Heart left ventricle (tissue), 16 donors: ENCODE data around the gene PCDHB16. TPM values are rescaled to one million over a fixed set of nuclear protein-coding genes. Genes with fewer than 3 reads are reported as not detected.
A peak's percentile ranks its signal among the peaks of the same experiment; 100 is the strongest.
"Not testable (repeated sequence)": the region's sequence is repeated elsewhere in the genome, so short reads cannot be mapped to it uniquely, and the experiment has no call there.

ENCODE experiments used
- ATAC-seq, 4 donors: fragments of 200-7000 bp; cut with Tn5 transposase; one replicate each; pipeline ENCODE4 v1.9.1; 2020 to 2022; ENCODE audit warnings: moderate library complexity in 4 of 4, mild to moderate bottlenecking in 3 of 4, moderate number of reproducible peaks in 1 of 4
- DNase-seq, 5 donors: peaks; one replicate each; pipeline ENCODE4 v3.0.0-alpha.2; 2020
- H3K27ac ChIP-seq, 12 donors: fragments of 200-600 bp; sonication (generic) in 4 of 12; one replicate each; pipeline versions ENCODE4 v1.5.0 to v1.8.0; 2016 to 2022; ENCODE audit warnings: mild to moderate bottlenecking in 2 of 12
- H3K27me3 ChIP-seq, 9 donors: fragments of 200-600 bp; sonication (generic) in 2 of 9; one replicate each; pipeline versions ENCODE4 v1.5.1 to v1.8.0; 2016 to 2022; ENCODE audit warnings: mild to moderate bottlenecking in 3 of 9
- H3K36me3 ChIP-seq, 9 donors: fragments of 200-600 bp; sonication (generic) in 2 of 9; one replicate each; pipeline versions ENCODE4 v1.5.0 to v1.8.0; 2018 to 2022; ENCODE audit warnings: mild to moderate bottlenecking in 2 of 9
- H3K4me1 ChIP-seq, 12 donors: fragments of 200-600 bp; sonication (generic) in 4 of 12; one replicate each; pipeline versions ENCODE4 v1.5.0 to v1.8.0; 2016 to 2022; ENCODE audit warnings: mild to moderate bottlenecking in 3 of 12
- H3K4me3 ChIP-seq, 12 donors: fragments of 200-600 bp; sonication (generic) in 4 of 12; one replicate each; pipeline versions ENCODE4 v1.5.0 to v1.8.0; 2017 to 2022; ENCODE audit warnings: mild to moderate bottlenecking in 9 of 12, moderate library complexity in 4 of 12
- H3K9me3 ChIP-seq, 12 donors: fragments of 200-600 bp; sonication (generic) in 4 of 12; one replicate each; pipeline versions ENCODE4 v1.5.0 to v1.8.0; 2016 to 2022; ENCODE audit warnings: mild to moderate bottlenecking in 1 of 12
- CTCF ChIP-seq, 12 donors: fragments of 200-600 bp; sonication (generic) in 4 of 12; IDR thresholded peaks; one replicate each; pipeline versions ENCODE4 v1.5.0 to v1.8.0; 2018 to 2022; ENCODE audit warnings: antibody characterized with exemption in 12 of 12, mild to moderate bottlenecking in 5 of 12
- POLR2A ChIP-seq, 2 donors: fragments of 450-650 bp; IDR thresholded peaks; one replicate each; pipeline ENCODE4 v1.6.1; 2017; ENCODE audit warnings: antibody characterized with exemption in 2 of 2, mild to moderate bottlenecking in 2 of 2, moderate library complexity in 2 of 2
- WGBS, 4 donors: extraction: QIAGEN DNeasy Blood & Tissue Kit in 2 of 4; methylation state at CpG; one replicate each; pipeline versions ENCODE4 v1.1.5 to v1.1.7; 2013 to 2018; 5-methylcytosine and 5-hydroxymethylcytosine counted together
- intact Hi-C, 10 donors: fragments of 100-400 bp; cut with DNase I; formaldehyde crosslinking; loops; one replicate each; pipeline versions ENCODE4 v1.11.1 to v1.14.2; 2022
- polyA plus RNA-seq, 2 donors: library from polyadenylated mRNA; stranded (reverse); fragments of 200-250 nt; gene quantifications; one replicate each; pipeline ENCODE4 v1.2.3, GENCODE V29; 2013
- total RNA-seq, 9 donors: library from RNA; depleted of rRNA in 2 of 9; stranded (reverse); fragments of >200 nt in 2 of 9; fragmentation: NEBNext Ultra II Directional in 3 of 9; extraction: Animal tissue kit (Norgen Biotek cat#: 25700) in 3 of 9; gene quantifications; one replicate each; pipeline versions ENCODE4 v1.1.0 to v1.2.4, GENCODE V29; 2016 to 2023
- donor health status: ischemic (EF 13 %, LVEDD 7.1; RV severe dilation, severe dysfunction).
- donor health status: healthy with polysubstance abuse.
- donor health status: DM: no; HTN: yes; CAD: no.
- donor health status: DM: no; HTN: no; CAD: no.
- donor health status: ischemic (EF 25% LVEDD 6.9; RV normal size, moderate dysfunction).
- donor health status: ischemic (EF 25% LVEDD 5.7; RV mildly dilated, moderate dysfunction).
- donor health status: healthy.
- donor health status: DM: yes; HTN: yes; CAD: no.
- donor health status: ischemic (EF 35%, LVEDD 5.7; RV mildly dilated, moderate dysfunction).
- donor health status: nonischemic (EF 11% LVEDD 7.7; RV severe dilation, severe dysfunction).
- donor health status: DM: yes; HTN: yes; CAD: no.
- donor health status: PGD.
- donor health status: ischemic (EF 29% LVEDD 5.4; RV normal size, mild dysfunction).
- donor health status: nonischemic (EF 23%, LVEDD 6.1; RV moderate dilation, normal function).

Gene PCDHB16
- total and polyA plus RNA-seq, 11 donors = 0.76 to 3.9 (median 2.0) TPM

GRCh38 chr5:141155540-141156374 is 26.4 kb upstream of the PCDHB16 start:
- Histone ChIP-seq H3K27me3 (peaks cover 0 to 48% (median 10%) of the 10 kb centered on the region in 9 donors), H3K36me3 (no peaks in the 10 kb centered on the region), H3K9me3 (peaks cover 0 to 90% (median 39%) of the 10 kb centered on the region in 12 donors), H3K27ac (no peak overlapping the region), H3K4me3 (peak overlapping the region in 2 of 12 donors; percentile 7 to 16), H3K4me1 (no peaks in the 10 kb centered on the region)
- 28 to 40% (median 34%) methylated on average over 21 of the region's 21 CpGs for WGBS, 4 donors
- ATAC-seq = no peak
- DNase-seq = no peak
- peak in 2 of 12 donors; percentile 6 for TF ChIP-seq CTCF (IDR thresholded peaks at IDR 0.05)
- TF ChIP-seq POLR2A (IDR thresholded peaks at IDR 0.05) = no peak
- intact Hi-C loops = no loop called here

GRCh38 chr5:141157356-141157755 is 24.8 kb upstream of the PCDHB16 start:
- H3K4me1 ChIP-seq, ATAC-seq, H3K36me3 ChIP-seq, intact Hi-C loops, H3K27ac ChIP-seq, H3K4me3 ChIP-seq: not testable (repeated sequence)
- H3K9me3 ChIP-seq = peaks cover 0 to 93% (median 33%) of the 10 kb centered on the region in 12 donors
- WGBS, 4 donors = 0 to 34% (median 30%) methylated on average over 1 to 38 of the region's 38 CpGs
- peak in 1 of 5 donors; percentile 28 for DNase-seq
- peaks cover 0 to 36% (median 10%) of the 10 kb centered on the region in 9 donors for H3K27me3 ChIP-seq

DNA sequence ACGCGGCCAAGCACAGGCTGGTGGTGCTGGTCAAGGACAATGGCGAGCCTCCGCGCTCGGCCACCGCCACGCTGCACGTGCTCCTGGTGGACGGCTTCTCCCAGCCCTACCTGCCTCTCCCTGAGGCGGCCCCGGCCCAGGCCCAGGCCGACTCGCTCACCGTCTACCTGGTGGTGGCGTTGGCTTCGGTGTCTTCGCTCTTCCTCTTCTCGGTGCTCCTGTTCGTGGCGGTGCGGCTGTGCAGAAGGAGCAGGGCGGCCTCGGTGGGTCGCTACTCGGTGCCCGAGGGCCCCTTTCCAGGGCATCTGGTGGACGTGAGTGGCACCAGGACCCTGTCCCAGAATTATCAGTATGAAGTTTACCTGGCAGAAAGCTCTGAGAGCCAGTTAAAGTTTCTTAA is 24.3 kb upstream of the PCDHB16 start:
- H3K27ac ChIP-seq, ATAC-seq, intact Hi-C loops, H3K36me3 ChIP-seq, H3K4me1 ChIP-seq, H3K4me3 ChIP-seq: not testable (repeated sequence)
- WGBS, 4 donors = 25 to 49% (median 35%) methylated on average over 5 to 22 of the region's 28 CpGs
- peak in 1 of 5 donors; percentile 30 for DNase-seq
- peaks cover 0 to 93% (median 37%) of the 10 kb centered on the region in 12 donors for H3K9me3 ChIP-seq
- peaks cover 0 to 30% (median 10%) of the 10 kb centered on the region in 9 donors for H3K27me3 ChIP-seq

GRCh38 chr5:141172381-141173204 is 9.6 kb upstream of the PCDHB16 start, which contains the start of gene PCDHB7:
Gene PCDHB7, plus strand, starts transcription at chr5:141172644. Its CDS starts 192 bp downstream, at chr5:141172836.
- Histone ChIP-seq H3K27ac (no peak within 1 kb of the TSS), H3K4me3 (peak within 1 kb of the TSS in 10 of 12 donors; percentile 6 to 56 (median 25)), H3K4me1 (no peaks in the 10 kb centered on the region), H3K27me3 (peaks cover 0 to 47% (median 22%) of the 10 kb centered on the region in 9 donors), H3K36me3 (no peaks in the 10 kb centered on the region), H3K9me3 (peaks cover 0 to 63% (median 19%) of the 10 kb centered on the region in 12 donors)
- ATAC-seq = no peak
- no peak for DNase-seq
- no peak for TF ChIP-seq POLR2A (IDR thresholded peaks at IDR 0.05)
- TF ChIP-seq CTCF (IDR thresholded peaks at IDR 0.05) = peak in 11 of 12 donors; percentile 31 to 55 (median 42)
- 24 to 32% (median 29%) methylated on average over 20 of the region's 20 CpGs for WGBS, 4 donors
- intact Hi-C loops = loop anchor here in 3 of 10 donors (10.0 kb wide), 1 partner anchor 392 kb away; no protein-coding TSS in a partner anchor

DNA sequence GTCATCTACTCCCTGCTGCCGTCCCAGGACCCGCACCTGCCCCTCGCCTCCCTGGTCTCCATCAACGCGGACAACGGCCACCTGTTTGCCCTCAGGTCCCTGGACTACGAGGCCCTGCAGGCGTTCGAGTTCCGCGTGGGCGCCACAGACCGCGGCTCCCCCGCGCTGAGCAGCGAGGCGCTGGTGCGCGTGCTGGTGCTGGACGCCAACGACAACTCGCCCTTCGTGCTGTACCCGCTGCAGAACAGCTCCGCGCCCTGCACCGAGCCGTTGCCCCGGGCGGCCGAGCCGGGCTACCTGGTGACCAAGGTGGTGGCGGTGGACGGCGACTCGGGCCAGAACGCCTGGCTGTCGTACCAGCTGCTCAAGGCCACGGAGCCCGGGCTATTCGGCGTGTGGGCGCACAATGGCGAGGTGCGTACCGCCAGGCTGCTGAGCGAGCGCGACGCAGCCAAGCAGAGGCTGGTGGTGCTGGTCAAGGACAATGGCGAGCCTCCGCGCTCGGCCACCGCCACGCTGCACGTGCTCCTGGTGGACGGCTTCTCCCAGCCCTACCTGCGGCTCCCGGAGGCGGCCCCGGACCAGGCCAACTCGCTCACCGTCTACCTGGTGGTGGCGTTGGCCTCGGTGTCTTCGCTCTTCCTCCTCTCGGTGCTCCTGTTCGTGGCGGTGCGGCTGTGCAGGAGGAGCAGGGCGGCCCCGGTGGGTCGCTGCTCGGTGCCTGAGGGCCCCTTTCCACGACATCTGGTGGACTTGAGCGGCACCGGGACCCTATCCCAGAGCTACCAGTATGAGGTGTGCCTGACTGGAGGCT is 7.7 kb upstream of the PCDHB16 start:
- not testable (repeated sequence) for H3K4me1 ChIP-seq, H3K36me3 ChIP-seq, H3K27ac ChIP-seq, H3K4me3 ChIP-seq, DNase-seq, ATAC-seq
- intact Hi-C loops = loop anchor here in 3 of 10 donors (10.0 kb wide), 1 partner anchor 390 kb away; no protein-coding TSS in a partner anchor
- H3K9me3 ChIP-seq = peaks cover 0 to 74% (median 19%) of the 10 kb centered on the region in 12 donors
- 34 to 38% (median 35%) methylated on average over 40 to 79 of the region's 79 CpGs for WGBS, 4 donors
- peaks cover 0 to 51% (median 31%) of the 10 kb centered on the region in 9 donors for H3K27me3 ChIP-seq
